Measurements from ENCODE around the gene TRIM40.

DNA sequence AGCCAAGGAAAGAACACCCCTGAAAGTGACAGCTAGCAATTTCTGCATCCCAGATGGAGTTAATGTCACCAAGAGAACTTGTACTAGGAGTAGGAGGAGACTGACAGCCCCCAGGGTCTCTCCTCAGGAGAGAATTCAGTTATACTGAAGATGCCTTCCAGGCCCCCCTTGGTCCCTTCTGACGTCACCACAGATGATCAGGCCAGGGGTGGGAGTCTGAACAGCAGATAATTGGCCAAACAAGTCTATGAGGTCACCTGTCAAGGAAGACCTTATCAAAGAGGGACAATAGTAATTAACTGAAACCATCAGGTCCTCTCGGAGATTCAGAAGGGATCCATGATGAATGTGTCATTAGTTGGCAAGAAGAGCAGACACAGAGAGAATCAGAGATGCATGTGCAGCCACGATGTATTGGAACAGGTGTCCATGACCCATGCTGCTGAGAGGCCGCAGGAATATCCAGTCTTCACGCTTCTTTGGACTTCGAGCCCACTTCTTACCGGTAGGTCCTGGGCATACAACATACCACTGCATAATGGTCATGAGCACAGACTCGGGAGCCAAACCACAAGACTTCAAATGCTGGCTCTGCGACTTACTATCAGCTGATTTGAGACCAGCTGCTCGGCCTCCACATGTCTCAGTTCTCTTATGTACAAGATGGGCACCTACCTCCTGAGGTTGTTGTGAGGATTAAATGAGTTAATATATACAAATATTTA, 14.9 kb downstream of the TRIM40 start:
- TF ChIP-seq, protein P1, sequence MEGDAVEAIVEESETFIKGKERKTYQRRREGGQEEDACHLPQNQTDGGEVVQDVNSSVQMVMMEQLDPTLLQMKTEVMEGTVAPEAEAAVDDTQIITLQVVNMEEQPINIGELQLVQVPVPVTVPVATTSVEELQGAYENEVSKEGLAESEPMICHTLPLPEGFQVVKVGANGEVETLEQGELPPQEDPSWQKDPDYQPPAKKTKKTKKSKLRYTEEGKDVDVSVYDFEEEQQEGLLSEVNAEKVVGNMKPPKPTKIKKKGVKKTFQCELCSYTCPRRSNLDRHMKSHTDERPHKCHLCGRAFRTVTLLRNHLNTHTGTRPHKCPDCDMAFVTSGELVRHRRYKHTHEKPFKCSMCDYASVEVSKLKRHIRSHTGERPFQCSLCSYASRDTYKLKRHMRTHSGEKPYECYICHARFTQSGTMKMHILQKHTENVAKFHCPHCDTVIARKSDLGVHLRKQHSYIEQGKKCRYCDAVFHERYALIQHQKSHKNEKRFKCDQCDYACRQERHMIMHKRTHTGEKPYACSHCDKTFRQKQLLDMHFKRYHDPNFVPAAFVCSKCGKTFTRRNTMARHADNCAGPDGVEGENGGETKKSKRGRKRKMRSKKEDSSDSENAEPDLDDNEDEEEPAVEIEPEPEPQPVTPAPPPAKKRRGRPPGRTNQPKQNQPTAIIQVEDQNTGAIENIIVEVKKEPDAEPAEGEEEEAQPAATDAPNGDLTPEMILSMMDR (IDR thresholded peaks at IDR 0.05 in 4 of 5, conservative IDR thresholded peaks at IDR 0.05 in 1 of 5): no peak
- no peak for TF ChIP-seq POLR2A (IDR thresholded peaks at IDR 0.05)
